Prostate gland (tissue), 2 donors: ENCODE results near the gene RCBTB2.

Experiments used
- POLR2A ChIP-seq: fragments of 450-650 bp; IDR thresholded peaks from one replicate; pipeline ENCODE4 v1.6.1; 2016; ENCODE audit warnings: antibody characterized with exemption, mild to moderate bottlenecking
- TF ChIP-seq, protein P1 (sequence below), 4 experiments: fragments of 200-600 bp in 2 of 4; fragments of 450-650 bp in 2 of 4; sonication (generic) in 2 of 4; IDR thresholded peaks; 1 replicate in 3 of 4; 2 replicates in 1 of 4; pipeline ENCODE4 v1.5.1; 2016 to 2019; ENCODE audit warnings: antibody characterized with exemption in 4 of 4, mild to moderate bottlenecking in 2 of 4, moderate library complexity in 2 of 4

DNA sequence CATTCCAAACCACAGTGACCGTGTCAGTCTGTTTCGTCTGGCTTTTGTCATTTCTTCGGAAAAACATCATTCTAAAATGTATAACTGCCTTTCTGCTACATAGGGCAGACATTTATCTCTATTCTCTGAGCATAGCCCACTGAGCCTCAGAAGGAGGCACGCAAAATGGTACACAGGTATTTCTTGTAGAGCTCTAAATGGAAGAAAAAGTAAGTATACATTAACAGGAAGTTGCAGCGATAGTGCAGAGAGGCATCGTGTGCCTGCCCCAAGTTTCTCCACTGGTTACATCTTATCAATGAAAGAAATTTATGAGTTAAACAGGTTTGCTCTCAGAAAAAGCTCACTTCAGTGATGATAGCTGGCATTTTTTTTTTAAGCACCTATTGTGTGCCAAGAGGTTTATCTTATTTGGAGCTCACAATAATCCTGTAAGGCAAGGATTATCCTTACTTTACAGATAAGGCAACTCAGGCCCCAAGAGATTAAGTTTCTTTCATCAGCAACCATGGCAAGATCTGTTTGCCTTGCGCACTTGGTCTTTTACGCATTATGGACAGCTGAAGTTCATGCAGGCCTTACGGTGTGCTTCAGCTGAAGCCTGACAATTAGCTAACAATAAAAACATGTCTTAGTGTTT, 1.2 kb upstream of the RCBTB2 start:
- TF ChIP-seq, protein P1, sequence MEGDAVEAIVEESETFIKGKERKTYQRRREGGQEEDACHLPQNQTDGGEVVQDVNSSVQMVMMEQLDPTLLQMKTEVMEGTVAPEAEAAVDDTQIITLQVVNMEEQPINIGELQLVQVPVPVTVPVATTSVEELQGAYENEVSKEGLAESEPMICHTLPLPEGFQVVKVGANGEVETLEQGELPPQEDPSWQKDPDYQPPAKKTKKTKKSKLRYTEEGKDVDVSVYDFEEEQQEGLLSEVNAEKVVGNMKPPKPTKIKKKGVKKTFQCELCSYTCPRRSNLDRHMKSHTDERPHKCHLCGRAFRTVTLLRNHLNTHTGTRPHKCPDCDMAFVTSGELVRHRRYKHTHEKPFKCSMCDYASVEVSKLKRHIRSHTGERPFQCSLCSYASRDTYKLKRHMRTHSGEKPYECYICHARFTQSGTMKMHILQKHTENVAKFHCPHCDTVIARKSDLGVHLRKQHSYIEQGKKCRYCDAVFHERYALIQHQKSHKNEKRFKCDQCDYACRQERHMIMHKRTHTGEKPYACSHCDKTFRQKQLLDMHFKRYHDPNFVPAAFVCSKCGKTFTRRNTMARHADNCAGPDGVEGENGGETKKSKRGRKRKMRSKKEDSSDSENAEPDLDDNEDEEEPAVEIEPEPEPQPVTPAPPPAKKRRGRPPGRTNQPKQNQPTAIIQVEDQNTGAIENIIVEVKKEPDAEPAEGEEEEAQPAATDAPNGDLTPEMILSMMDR (IDR thresholded peaks at IDR 0.05) = no peak
- no peak for TF ChIP-seq POLR2A
